Cardiac muscle cell (in vitro differentiated cells and primary cell): ENCODE data around the gene CELSR1. TPM values are rescaled to one million over a fixed set of nuclear protein-coding genes. Genes with fewer than 3 reads are reported as not detected.

Source experiments
- DNase-seq, 2 donors: peaks; one replicate each; pipeline versions ENCODE4 v3.0.0 to v3.0.0-alpha.2; 2010 to 2017; ENCODE audit warnings: low read depth in 1 of 2, low spot score in 1 of 2
- H3K27ac ChIP-seq: fragments of 200-600 bp; sonication (generic); 2 replicates; pipeline ENCODE4 v1.5.1; 2016
- H3K27me3 ChIP-seq: fragments of 200-600 bp; sonication (generic); 2 replicates; pipeline ENCODE4 v1.6.0; 2016; ENCODE audit warnings: control low read depth
- H3K36me3 ChIP-seq: fragments of 200-600 bp; sonication (generic); 2 replicates; pipeline ENCODE4 v1.5.1; 2016; ENCODE audit warnings: control low read depth
- H3K4me1 ChIP-seq: fragments of 200-600 bp; sonication (generic); 2 replicates; pipeline ENCODE4 v1.8.1; 2017; ENCODE audit warnings: low read depth, mild to moderate bottlenecking, mixed run types
- H3K4me3 ChIP-seq: fragments of 200-600 bp; sonication (generic); 2 replicates; pipeline ENCODE4 v1.5.1; 2016; ENCODE audit warnings: mild to moderate bottlenecking
- H3K9me3 ChIP-seq: fragments of 200-600 bp; sonication (generic); 2 replicates; pipeline ENCODE4 v1.5.1; 2017; ENCODE audit warnings: low read depth, mild to moderate bottlenecking, control low read depth
- CTCF ChIP-seq: IDR thresholded peaks from 2 replicates; pipeline ENCODE4 v1.5.1; 2012; ENCODE audit warnings: low read depth, mild to moderate bottlenecking, low read length
- polyA plus RNA-seq: library from polyadenylated mRNA; unstranded; fragments of >200 nt; fragmentation: Nextera tagmentation; extraction: Ambion mirVana; gene quantifications from 2 replicates; pipeline ENCODE4 v1.2.1, GENCODE V29; 2016
- total RNA-seq: library from RNA; depleted of rRNA; stranded (reverse); fragments of >200 nt; gene quantifications from 2 replicates; pipeline ENCODE4 v1.2.3, GENCODE V29; 2016

Gene CELSR1
- total and polyA plus RNA-seq, 2 experiments from 2014 or later: 9.0 to 37.4 TPM

GRCh38 chr22:46351767-46352166 lies 185.7 kb downstream of the CELSR1 start:
- Histone ChIP-seq H3K27ac (no peak overlapping the region), H3K4me3 (no peak overlapping the region), H3K4me1 (peaks cover 32% of the 10 kb centered on the region), H3K36me3 (peaks cover 48% of the 10 kb centered on the region), H3K9me3 (no peaks in the 10 kb centered on the region), H3K27me3 (no peaks in the 10 kb centered on the region)
- no peak for DNase-seq
- no peak for TF ChIP-seq CTCF

DNA sequence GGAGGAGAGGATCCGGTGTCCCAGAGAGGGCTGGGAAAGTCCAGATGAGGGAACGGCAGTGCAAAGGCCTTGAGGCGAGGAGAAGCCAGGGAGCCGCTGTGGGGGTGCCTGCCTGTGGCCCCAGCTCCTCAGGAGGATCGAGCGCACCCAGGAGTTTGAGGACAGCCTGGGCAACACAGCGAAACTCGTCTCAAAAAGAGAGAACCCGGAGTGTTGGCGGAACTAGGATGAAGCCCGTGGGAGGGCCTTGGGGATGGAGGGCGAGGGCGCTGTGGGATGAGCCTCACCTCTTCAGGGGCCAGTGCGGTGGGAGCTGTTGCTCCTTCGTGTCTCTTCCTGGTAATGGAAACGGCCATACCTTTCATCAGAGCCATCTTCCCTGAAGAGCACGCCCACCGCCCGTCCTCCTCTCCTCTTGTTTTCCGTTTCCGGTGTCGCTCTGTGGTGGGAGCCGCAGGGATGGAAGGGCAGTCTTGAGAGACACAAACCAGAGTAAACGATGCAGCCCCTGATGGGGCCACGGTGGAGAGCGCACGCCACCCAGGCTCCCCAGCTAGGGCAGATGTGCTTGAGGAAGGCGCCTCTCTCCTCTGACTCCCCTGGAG lies 186.2 kb downstream of the CELSR1 start:
- Histone ChIP-seq H3K27me3 (no peaks in the 10 kb centered on the region), H3K36me3 (peaks cover 47% of the 10 kb centered on the region), H3K4me3 (no peak overlapping the region)

DNA sequence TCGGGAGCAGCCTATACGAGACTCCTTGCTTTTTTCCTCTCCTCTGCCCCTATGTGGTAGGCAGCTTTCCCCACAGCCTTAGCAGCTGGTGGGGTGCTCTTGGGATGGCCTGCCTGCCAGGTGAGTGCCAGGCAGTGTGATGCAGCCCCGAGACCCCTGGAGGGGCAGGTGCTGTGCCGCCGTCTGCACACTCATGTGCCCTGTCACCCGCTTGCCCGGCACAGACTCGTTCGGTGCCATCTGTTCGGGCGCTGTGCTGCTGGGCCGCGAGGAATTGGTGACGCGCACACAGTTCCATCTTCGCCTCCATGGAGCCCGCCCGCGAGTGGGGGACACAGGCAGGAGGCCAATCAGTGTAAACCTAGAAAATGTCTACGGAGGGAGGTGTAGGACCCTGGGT lies 186.8 kb downstream of the CELSR1 start:
- Histone ChIP-seq H3K36me3 (peaks cover 43% of the 10 kb centered on the region), H3K9me3 (no peaks in the 10 kb centered on the region), H3K27ac (no peak overlapping the region), H3K4me1 (peaks cover 41% of the 10 kb centered on the region), H3K27me3 (no peaks in the 10 kb centered on the region), H3K4me3 (no peak overlapping the region)
- DNase-seq: no peak
- no peak for TF ChIP-seq CTCF

More for the DNA sequence above, 186.2 kb downstream of the CELSR1 start:
- TF ChIP-seq CTCF: no peak
- Histone ChIP-seq H3K9me3 (no peaks in the 10 kb centered on the region), H3K4me1 (peaks cover 35% of the 10 kb centered on the region), H3K27ac (no peak overlapping the region)
- no peak for DNase-seq

DNA sequence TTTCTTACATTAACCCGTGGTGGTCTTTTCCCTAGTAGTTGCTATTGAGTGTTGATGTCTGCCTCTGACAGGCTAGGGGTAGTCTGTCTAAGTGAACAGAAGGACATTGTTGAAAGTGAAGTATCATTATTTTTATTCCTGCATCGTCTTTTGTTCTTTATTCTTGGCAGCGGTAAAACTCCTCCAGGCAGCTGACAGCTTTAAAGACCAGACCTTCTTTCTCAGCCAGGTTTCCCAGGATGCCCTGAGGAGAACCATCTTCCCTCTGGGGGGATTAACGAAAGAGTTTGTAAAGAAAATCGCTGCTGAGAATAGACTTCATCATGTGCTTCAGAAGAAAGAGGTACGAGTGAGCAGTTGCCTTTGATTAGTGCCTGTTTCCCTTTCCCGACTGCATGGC lies 187.3 kb downstream of the CELSR1 start:
- H3K27ac ChIP-seq: no peak overlapping the region
- DNase-seq: no peak
- no peaks in the 10 kb centered on the region for H3K27me3 ChIP-seq
- H3K4me3 ChIP-seq: no peak overlapping the region
- H3K9me3 ChIP-seq: no peaks in the 10 kb centered on the region
- H3K36me3 ChIP-seq: peaks cover 43% of the 10 kb centered on the region
- no peak for TF ChIP-seq CTCF
- peaks cover 46% of the 10 kb centered on the region for H3K4me1 ChIP-seq

- H3K4me3 ChIP-seq: no peak overlapping the region
- H3K27ac ChIP-seq: no peak overlapping the region
- H3K27me3 ChIP-seq: no peaks in the 10 kb centered on the region
- peaks cover 41% of the 10 kb centered on the region for H3K36me3 ChIP-seq
- TF ChIP-seq CTCF: no peak
- no peaks in the 10 kb centered on the region for H3K9me3 ChIP-seq
- H3K4me1 ChIP-seq: peaks cover 49% of the 10 kb centered on the region
- no peak for DNase-seq
Observed at GRCh38 chr22:46349681-46350080, 187.7 kb downstream of the CELSR1 start.

GRCh38 chr22:46349238-46349637 lies 188.2 kb downstream of the CELSR1 start:
- peaks cover 37% of the 10 kb centered on the region for H3K36me3 ChIP-seq
- no peaks in the 10 kb centered on the region for H3K9me3 ChIP-seq
- no peaks in the 10 kb centered on the region for H3K27me3 ChIP-seq
- no peak for TF ChIP-seq CTCF
- peaks cover 53% of the 10 kb centered on the region for H3K4me1 ChIP-seq
- H3K27ac ChIP-seq: no peak overlapping the region
- no peak for DNase-seq
- no peak overlapping the region for H3K4me3 ChIP-seq
